ENCODE data around the gene ATG4A.

The ATG4A gene

DNA sequence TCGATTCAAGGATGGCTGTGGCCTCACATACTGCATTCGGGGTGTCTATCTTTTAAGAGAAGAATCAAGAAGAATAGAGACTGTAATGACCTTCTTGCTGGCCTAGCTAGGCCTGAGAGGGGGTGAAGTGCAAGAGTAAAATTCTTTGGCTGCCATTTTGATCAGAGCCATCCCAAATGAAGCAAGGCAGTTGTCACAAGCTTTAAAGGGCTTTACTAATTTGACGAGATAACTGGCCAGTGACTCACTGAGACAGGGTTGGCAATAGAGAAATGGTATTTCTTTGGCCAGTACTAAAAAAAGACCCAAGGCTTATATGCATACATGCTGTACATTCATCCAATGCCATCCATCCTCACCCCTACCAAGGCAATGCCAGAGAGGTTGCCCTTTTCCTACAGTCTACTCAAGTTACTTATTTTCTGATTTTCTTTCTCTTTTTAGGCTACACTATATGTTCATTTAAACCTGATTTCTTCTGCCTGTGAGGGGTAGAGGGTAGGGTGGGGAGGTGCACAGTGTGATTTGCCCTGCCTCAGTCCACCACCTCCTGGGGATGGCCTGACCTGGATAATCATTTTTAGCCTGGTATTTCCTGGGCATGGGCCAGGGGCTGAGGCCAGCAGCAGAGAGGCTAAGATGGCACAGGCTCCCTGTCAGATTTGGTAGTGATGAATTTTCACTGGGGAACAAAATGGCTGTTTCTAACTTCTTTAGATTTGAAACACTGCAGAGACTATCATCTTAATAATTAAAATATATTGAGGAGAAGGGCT lies 32.2 kb downstream of the ATG4A start:
- no peak for DNase-seq

DNA sequence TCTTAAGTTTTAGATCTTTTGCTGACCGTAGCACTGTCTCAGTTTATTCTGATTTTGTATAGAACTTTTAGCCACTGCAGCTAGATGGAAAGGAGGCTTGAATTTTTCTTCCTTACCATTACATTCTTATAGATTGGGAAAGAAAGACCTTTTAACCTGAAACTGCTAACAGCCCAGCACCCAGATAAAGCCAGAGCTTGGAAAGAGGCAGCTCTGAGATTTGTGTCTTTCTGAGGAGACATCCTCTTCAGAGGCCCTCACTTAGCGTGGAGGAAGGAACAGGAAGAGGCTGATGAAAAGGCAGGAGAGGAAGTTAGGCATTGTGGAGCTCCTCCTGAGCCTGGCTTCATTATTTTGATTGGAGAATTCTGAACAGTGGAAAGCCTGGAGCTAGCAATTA lies 35.1 kb downstream of the ATG4A start:
- no peak for DNase-seq

DNA sequence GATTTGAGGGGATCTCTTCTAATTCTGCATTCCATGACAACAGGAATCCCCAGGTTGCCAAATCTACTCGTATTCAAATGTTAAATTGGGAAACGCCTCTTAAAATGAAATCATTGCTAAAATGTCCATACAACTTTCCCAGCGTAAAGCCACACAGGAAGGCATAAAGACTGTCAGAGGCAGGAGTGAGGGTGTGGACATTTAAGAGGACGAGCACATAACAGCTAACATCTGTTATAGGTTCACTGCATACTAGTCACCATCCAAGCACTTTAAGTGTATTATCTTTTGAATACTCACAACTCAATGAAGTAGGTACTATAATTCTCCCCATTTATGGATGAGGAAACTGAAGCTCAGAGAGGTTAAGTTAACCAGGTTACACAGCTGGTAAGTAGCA lies 35.6 kb downstream of the ATG4A start:
- no peak for DNase-seq

DNA sequence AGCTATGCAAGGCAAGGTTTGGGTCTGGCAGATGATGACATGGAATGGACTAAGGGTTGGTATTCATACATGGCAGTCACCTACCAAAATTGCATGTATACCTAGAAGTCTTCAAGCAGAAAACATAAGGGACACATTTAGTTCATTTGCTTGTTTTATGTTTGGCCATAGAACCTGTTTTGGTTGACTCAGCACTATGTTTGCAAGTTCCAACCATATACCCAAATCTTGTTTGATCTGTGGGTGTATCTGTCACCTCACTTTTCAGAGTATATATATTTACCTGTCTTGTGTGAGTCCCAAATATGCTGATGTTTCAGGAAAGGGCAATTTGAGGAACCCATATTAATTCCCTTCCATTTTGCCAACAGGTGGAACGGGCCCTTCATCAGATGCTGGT lies 39.3 kb downstream of the ATG4A start:
- no peak for DNase-seq

DNA sequence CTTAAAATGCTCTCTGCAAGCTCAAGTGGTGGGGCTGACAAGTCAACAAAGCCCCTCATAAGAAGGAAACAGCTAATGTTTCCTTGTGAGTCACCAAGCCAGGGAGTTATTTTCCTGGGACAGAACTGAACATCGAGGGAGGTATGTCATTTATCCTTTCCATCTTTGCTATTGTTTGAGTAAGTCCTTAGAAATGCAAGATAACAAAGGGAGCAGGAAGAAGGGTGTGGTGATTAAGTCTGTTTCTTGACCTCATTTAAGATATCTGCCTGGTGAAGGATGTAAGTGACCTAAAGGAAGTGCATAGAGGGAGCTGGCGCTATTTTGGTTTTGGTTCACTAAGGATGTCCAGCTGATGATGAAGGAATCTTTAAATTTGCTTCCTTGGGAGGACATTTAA lies 39.9 kb downstream of the ATG4A start:
- DNase-seq = no peak

DNA sequence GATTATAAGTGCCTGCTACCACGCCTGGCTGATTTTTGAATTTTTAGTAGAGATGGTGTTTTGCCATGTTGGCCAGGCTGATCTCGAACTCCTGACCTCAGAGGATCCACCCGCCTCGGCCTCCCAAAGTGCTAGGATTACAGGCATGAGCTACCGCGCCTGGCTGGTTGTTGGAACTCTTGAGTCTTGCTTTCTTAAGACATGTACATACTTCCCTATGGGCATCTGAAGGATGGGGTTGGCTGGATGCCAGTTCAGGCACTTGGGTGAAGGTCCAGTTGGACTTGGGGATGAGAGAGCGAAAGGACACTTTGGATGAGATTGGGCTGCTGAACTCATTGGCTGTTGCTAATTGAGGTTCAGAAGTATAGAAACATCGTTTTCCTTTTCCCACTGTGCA lies 40.5 kb downstream of the ATG4A start:
- DNase-seq = no peak

DNA sequence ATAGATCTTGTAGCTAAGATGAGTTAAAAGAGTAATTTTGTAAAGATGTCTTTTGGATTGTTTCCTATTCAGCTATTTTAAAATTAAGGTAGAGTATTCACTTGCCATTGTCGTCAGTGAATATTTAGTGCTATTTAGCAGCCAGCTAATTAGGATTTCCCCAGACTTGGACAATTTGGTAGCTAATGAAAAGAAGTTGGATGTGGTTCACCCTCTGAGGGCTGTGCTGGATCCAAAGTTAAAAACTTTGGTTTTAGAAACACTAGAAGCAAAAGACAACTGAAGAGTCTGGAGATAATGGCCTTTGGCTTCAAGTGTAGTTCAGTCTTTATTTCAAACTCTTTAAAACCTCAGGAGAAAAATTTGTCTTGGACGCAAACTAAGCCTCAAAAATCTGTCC lies 41.3 kb downstream of the ATG4A start:
- no peak for DNase-seq

DNA sequence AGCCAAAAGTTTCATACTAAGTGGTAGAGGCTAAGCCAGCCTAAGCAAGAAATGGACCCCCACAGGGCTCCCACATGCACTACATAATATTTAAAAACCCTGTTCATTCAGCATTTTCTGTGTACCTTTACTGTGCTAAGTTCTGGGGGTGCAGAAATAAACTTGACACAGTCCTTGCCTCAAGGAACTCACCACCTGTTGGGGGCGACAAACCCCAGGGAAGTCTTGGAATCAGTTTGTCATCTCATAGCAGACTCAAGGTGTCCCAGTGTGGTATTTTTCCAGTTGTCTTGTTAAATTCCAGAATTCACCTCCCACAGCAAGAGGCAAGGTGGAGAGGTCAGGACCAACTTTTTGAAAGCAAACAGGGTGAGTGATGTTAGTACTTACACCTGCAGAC lies 43.1 kb downstream of the ATG4A start:
- no peak for DNase-seq

DNA sequence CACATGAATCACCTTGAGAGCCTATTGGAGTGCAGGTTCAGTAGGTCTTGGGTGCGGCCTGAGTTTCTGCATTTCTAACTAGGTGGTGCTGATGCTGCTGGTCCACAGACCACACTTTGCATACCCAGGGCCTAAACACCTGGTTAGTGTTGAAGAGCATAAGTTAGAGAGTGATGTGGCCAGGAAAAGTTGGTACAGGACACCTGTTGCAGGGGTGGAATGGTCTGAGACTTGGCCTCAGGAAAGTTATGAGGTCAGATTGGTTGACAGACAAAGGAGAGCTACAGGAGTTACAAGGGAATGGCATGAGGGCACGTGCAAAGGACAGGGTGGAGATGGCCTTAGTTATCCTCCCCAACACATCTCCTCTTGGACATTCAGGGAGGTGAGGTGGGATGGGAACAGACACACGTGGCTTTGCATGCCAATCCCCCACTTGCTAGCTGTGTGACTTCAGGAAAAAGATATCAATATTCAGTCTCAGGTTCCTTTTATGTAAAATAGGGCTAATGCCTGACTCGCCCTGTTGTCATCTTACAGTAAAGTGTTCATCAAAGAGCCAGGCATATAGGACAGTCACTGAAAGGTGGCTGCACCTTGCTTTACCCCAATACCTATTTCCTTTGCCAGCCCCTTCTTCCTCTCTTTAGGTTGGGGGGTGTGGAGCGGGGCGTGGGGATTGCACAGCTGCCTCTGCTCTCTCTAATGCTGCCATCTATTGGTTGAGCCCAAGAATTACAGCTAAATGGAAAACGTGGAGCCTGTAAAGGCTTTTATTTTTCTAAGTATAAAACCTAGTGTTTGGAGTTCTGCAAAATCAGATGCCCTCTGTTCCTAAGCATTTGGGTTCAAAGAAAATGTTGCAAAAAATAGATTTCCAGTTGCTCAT lies 47.5 kb downstream of the ATG4A start:
- DNase-seq = no peak

DNA sequence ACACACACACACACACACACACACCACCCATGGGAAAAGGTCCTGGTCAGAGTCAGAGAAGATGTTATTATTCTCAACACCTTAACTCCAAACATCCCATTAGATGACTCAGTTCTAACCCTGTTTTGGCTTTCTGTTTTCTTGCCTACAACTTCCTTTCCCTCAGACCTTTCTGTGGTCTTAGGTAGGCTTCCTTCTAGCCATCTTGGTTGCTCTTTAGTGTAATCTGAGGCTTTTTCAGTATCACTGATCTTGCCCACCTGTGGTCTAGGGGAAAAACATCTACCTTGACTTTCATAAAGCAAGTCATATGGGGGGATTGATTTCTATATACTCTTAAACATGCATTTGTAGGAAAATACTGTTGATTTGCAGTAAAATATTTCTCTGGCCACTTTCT lies 56.9 kb downstream of the ATG4A start:
- no peak for DNase-seq

DNA sequence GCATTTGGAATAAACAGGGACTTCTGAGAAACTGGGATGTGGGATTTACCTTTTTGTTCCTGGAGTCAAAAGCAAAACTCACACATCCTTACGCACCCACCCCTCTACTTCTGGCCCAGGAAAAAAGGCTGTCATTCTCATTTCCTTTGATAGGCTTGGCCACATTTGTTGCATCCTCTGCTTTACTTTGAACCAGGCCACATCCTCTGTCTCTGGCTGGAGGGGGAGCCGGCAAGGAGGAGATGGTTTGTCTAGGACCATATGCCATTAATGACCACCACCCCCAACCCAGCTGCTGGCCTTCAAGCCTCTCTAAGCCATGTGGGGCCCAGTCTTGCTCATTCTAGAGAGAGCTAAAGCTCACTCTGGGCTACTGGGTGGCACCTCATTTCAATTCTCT lies 64.5 kb downstream of the ATG4A start:
- DNase-seq = no peak

DNA sequence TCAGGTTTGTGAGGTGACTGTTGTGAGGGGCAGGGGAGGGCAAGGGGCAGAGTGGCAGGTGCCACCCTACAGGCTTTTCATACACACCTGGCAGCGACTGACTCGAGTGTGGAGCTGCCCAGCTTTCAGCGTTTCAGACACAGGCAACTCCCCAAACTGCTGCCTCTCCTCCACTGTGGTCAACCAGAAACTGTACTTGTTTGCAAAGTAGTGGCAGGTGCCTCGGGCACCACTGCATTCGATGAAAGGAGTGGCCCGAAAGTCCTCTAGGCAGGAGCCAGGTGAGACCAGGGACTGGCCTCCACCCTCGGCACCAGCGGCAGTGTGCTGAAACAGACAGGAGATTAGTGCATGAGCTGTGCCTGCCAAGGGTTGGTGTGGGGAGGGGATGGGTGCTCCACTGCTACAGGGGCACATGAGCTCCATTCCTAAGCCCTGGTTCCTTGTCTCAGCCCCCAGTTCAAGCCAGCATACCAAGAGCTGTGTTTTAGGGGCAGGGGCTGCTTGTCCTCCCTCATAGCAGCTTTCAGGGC lies 65.4 kb downstream of the ATG4A start:
- no peak for DNase-seq

DNA sequence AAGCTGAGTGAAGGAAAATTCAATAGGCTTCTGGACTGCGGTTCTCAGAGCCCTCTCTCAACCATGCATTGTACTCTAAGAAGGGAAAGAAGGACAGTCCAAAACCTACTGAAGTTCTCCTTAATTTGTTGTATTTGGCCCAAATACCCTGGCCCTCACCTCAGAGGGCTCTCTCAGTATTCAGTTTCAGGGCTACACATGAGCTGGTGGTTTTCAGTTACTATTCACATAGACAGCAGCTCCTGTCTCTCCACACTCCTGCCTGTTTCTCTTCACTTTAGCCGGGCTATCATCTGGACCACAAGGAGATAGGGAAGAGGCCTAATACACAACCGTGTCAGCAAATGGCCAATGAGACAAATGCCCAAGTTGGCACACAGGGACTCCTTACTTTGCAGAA lies 66.0 kb downstream of the ATG4A start:
- DNase-seq = no peak

DNA sequence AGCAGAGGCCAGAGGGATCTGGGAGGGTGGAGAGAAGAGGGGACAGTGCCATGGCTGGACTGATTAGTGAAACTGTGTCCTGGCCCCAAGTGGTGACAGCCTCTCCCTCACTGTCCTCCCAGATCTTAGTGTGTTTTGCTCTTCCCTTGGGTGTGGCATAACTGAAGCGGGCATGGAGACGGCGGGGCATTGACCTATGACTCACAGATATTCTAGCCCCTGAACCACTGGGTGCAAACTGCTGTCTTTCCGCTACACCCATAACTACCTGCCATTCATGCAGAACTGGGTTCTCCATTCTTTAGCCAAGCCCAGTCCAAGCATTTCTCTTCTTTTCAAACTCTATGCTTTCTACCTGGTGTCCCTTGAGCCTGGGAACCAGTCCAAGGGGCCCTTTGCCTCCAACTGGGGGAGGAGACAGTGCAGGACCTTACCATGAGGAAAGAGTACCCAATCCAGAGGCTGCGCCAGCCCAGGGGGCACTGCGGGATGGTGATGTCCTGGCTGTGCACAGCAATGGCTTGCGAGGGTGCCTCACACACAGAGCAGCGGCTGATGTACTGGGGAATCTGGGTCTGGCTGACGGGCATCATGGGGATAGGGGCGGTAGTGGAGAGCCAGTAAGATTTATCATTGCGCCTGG lies 67.6 kb downstream of the ATG4A start:
- no peak for DNase-seq

DNA sequence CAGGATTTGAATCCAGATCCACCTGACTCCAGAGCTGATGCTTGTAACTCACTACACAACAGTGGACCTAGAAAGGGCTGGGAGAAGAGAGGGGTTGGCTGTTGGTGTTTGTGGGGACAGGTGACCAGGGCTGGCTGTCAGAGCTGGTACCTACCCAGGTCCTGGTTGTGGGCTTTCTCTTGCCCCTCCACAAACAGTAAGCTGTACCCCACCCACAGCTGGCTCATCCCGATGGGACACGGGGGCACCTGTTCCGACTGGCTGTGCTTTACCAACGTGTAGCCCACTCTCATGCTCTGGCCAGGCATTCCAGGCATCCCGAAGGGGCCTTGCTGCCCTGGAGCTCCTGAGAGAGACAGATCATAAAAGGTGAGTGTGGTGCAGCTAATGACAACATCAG lies 68.7 kb downstream of the ATG4A start:
- DNase-seq = no peak

DNA sequence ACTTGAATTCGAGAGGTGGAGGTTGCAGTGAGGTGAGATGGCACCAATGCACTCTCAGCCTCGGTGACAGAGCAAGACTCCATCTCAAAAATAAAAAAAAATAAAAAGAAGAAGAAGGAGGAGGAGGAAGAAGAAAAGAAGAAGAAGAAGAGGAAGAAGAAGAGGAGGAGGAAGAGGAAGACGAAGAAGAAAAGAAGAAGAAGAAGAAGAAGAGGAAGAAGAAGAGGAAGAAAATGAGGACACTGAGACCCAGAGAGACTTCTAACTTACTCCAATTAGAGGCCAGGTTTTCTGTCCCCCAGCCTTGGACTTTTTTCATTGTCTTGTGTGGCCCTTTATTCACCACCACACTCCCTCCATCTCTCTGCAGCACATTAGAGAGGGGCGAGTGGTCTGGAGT lies 70.7 kb downstream of the ATG4A start:
- no peak for DNase-seq

DNA sequence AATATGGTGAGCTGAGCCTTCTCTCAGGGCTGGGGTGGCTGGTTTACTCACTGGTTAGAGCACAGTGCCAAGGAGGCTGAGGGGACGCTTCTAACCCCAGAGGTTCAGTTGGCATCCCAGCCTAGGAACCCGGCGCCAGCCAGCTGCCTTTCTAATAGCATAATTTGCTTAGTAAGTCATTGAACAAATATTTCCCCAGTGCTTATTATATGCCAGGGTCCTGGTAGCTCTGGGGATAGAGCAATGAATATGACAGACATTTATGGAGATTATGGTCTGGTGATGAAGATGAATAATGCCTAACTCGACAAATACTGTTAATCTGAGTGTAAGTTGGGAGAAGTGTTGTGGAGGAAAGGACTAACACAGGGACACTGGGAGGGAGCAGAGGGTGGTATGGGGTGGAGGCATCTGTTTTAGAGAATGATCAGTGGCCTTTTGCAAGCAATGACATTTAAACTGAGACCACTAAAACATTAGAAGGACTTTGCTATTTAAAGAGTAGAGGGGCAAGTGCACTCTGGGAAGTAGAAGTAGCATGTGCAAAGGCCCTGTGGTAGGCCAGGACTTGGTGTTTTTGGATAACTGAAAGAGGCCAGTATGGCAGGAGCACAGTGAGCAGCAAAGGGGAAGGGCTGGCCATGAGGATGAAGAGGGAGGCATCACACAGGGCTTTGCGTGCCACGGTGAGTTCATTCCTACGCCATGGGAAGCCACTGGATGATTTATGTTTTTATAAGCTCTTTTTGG lies 71.9 kb downstream of the ATG4A start:
- DNase-seq = no peak

DNA sequence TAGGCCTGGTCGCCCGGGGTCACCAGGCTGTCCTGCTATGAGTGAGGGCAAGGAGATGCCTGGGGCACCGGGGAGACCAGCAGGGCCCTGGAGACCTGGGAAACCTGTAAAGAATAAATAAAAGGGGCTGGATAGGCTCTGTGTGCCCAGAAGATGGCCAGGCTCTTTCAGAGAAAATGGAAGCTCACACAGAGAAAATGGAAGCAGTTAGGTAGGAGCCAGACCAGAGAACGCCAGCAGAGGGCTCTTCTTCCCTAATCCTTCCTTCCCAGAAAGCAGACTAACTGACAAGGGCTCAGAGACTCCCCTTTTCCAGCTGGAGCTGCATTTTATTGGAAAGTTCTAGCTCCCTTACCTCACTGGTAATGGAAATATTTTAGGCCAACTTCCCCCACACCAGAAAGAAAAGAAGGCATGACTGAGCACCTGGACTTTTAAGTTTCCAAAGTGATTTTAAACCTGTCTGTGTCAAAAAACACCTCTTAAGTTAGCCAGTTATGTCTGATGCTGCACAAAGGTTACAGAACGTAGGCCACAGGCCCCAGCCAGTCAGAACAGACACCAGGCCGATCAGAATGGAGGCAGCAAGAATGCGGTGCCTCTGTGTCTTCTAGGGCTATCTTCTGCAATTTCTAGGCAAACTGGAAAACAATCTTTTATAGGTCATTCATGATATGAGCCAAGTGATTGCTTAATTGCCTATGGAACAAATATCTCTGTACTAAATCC lies 74.0 kb downstream of the ATG4A start:
- DNase-seq = no peak

DNA sequence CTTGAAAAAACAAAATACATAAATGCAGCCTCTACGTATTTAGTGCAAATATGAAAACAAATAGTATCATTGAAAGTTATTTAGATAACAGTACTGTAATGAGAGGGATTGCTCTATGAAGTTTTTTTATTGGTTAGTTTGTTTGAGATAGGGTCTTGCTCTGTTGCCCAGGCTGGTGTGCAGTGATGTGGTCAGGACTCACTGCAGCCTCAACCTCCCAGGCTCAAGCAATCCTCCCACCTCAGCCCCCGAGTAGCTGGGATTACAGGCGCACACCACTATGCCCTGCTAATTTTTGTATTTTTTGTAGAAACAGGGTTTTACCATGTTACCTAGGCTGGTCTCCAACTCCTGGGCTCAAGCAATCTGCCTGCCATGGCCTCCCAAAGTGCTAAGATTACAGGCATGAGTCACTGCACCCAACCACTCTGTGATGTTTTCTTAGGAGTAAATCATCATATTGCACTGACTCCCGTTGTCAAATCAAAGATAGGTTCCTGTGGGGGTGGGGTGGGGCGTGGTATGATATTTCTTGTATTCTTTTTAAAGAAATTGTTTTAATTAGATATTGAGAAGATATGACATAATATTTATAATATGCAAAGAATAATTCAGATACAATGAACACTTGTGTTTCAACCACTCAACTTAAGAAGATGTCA lies 75.8 kb downstream of the ATG4A start:
- DNase-seq = no peak

DNA sequence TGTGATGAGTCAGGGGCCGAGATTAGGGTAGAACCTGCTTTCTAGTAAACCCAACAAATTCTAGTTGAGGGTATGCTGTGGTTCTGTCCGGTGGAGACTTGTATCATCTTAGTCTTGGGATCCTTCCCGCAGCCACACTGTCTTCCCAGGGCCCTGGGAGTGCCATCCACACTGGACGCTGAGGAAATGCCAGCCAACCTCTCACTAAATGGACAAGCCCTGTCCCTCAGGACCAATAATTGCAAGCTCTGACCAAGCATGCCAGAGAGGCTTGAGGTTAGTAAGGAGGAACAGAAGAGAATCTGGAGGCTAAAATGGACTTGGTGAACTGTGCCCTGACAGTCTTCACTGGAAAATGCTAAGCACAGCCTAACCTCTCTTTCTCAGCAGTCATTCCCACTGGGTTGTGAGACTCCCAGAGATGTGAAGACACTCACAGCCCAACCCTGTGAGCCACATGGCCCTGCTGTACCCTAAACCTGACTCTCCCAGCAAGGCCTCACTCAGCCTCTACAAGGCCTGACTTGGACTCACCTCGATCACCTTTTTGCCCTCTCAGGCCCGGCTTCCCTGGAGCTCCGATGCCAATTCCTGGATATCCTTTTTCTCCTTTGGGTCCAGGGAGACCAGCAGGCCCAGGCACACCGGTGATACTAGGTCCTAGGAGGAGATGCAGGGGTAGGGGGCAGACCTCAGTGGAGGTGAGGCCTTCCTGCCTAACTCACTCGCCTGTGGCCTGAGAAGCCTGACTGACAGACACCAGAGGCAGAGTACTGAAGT lies 77.6 kb downstream of the ATG4A start:
- DNase-seq = no peak

DNA sequence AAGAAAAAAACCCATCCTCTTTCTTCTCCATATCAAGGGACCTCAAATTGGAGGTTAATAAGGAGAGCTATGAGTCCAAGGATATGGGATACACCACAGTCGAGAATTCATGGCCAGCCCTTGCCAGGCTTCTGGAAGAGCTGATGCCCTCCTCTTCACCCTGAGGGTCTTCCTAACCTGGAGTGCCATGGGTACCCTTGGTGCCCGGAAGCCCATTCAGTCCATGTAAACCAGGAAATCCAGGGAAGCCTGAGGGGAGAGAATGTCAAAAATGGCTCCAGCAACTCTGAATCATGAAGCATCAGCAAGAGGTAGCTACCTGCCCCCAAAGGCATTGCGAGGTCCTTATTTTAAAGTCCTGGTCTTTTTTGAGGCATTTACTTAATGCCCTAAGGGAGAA lies 78.2 kb downstream of the ATG4A start:
- DNase-seq = no peak

Measured in NCI-H2029 (cell line).